HUDEP-2 (cell line): ENCODE measurements around the gene SLC16A11.

Experiments used
- DNase-seq, 76 experiments: peaks; one replicate each; lab custom pipeline; 2025; ENCODE audit not compliant: unreplicated experiment in 76 of 76; lab: John Stamatoyannopoulos, UW

SLC16A11 gene

DNA sequence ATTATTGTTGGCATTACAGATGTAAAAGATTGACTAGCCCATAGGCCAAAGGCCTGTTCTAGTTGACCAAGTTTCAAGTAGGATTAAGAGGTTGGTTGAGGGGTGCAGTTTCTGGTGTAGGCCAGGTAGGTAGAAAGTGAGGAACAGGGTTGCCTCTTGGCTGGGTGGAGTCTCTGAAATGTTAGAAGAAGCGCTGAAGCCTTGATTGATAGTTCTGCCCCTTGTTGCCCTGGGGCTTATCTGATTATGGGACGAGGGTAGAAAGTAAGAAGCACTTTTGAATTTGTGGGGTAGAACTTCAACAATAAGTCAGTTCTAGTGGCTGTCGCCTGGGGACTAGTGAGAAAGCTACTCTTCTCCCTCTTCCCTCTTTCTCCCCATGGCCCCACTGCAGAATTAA lies 14.8 kb downstream of the SLC16A11 start:
- no peak for DNase-seq

DNA sequence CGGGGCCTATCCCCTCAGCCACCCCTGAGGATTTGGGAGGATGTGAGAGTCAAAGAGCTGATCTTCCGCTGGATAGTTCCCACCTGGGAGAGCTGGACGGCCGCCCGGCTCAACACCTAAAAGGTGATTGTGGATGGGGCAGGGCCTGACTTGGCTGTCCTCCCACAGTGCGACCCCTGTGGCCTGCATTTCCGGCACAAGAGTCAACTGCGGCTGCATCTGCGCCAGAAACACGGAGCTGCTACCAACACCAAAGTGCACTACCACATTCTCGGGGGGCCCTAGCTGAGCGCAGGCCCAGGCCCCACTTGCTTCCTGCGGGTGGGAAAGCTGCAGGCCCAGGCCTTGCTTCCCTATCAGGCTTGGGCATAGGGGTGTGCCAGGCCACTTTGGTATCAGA lies 16.6 kb downstream of the SLC16A11 start:
- no peak for DNase-seq

DNA sequence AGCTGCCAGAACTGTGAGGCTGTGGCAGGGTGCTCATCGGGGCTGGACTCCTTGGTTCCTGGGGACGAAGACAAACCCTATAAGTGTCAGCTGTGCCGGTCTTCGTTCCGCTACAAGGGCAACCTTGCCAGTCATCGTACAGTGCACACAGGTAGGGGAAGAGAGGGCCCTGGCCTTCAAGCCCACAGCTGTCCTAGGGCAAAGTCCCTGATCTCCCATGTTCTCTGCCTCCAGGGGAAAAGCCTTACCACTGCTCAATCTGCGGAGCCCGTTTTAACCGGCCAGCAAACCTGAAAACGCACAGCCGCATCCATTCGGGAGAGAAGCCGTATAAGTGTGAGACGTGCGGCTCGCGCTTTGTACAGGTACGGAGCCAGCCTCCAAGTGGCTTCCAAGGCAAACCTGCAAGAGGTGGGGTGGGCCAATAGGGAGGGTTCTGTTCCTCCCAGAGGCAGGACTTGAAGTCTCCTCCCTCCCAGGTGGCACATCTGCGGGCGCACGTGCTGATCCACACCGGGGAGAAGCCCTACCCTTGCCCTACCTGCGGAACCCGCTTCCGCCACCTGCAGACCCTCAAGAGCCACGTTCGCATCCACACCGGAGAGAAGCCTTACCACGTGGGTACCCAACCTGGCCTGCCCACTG lies 17.3 kb downstream of the SLC16A11 start:
- DNase-seq: no peak

DNA sequence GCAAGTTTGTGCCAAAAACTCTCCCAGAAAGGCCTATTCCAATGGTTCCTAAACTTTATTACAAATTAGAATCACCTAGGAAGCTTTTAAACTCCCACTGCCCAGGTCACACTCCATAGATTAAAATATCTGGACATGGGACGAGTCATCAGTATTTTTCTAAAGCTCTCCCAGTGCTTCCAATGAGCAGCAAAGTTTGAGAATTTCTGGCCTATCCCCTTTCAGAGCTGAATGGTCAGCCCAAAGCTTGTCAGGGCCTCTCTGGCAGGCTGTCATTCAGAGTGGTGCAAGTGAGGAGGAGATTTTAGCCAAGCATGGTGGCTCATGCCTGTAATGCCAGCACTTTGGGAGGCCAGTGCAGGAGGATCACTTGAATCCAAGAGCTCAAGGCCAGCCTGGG lies 18.6 kb downstream of the SLC16A11 start:
- DNase-seq: no peak

DNA sequence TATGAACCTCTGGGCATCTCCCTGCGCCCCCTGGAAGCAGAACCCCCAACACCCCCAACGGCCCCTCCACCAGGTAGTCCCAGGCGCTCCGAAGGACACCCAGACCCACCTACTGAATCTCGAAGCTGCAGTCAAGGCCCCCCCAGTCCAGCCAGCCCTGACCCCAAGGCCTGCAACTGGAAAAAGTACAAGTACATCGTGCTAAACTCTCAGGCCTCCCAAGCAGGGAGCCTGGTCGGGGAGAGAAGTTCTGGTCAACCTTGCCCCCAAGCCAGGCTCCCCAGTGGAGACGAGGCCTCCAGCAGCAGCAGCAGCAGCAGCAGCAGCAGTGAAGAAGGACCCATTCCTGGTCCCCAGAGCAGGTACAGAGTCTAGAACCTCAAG lies 19.5 kb downstream of the SLC16A11 start:
- DNase-seq: no peak

DNA sequence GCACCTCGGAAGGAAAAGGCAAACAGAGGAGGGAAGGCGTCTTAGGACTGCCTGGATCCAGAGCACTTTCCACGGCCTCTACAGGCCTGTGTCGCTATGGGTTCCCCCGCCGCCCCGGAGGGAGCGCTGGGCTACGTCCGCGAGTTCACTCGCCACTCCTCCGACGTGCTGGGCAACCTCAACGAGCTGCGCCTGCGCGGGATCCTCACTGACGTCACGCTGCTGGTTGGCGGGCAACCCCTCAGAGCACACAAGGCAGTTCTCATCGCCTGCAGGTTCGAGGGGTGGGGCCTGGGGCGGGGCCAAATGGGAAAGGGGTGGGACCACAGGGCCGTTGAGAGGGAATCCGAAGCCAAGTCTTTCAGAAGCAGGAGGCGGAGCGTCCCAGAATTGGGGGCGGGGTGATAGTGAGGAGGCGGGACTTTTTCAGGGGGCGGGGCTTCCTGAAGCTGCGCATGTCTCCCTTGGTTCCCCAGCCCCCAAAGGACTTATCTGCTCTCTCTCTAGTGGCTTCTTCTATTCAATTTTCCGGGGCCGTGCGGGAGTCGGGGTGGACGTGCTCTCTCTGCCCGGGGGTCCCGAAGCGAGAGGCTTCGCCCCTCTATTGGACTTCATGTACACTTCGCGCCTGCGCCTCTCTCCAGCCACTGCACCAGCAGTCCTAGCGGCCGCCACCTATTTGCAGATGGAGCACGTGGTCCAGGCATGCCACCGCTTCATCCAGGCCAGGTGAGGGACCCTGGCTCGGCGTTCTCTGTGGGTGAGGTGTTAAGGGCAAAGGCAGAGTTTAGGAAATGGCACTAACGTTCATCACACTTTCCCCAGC lies 20.1 kb downstream of the SLC16A11 start:
- peak in 74 of 76 experiments; percentile 10 to 98 (median 88) for DNase-seq

DNA sequence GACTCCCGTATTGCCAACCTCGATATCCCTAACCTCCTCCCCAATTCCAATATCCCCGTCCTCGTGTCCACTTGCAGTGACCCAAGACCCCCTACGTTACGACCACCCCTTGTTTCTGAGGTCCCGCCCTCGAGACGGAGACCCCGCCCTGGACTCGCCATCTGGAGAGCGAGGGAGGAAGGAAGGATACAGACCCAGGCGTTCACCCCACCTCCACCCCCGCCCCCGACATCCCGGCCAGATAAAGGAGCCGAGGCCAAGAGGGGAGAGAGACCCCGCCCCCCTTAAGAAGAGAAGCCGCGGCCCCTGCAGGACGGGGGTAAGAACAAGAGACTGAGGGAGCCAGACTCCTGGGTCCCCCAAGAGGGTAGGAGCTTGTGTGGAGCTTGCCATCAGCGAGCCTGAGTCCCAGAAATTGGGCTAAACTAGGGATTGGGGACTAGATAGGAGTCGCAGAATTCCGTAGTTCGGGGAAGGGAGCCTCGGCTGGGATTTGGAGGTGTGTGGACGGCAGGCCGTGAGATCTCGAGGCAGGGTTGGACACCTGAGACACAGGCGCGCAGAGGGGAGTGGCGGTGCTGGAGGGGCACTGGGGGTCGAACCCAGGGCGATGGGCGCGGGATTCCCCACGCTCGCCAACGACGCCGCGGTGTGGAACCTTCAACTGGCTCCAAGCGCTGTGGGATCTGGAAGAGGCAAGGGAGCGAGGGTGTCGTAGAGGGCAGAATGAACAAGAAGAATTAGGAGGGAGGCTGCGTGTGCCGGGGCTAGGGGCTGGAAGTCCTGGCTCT lies 20.9 kb downstream of the SLC16A11 start, which contains the start of gene BCL6B:
Gene BCL6B (plus strand): TSS at position 270 of the 791 bp plus-strand sequence. CDS start 622 bp downstream, outside the sequence.
- no peak for DNase-seq

DNA sequence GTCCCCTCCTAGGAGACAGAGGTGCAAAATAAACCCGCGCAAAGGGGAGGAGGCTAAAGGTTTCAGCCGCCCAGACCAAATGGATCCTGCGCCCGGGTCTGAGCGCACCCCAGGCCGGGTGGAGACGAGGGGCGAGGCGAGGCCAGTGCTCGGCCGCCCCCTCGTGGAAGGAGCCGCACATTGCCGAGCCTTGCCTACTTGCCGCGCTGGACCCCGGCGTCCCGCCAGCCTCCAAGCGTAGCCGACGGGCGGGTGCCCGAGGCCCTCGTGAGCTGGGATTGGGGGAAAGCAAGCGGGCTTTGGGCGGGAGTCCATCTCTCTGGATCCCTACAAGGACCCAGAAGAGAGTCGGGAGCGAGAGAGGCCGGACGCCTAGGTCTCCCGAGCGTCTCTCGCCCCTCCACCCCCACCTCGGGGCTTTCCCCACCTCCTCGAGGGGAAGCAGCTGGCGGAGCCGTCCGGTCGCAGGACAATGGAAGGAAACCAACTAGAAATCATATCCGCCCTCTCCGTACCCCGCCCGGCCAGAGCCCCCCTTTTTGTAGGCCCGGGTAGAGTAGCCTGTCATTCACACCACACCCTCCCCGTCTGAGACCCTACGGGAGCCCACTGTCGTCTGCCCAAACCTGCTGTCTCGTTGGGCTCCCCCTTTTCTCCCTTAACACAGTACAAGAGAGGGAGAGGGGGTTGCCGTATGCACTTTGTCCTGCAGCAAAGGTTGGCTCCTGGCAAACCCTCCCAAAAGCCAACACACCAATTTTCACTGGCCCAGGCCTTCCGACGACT lies 21.7 kb downstream of the SLC16A11 start:
- DNase-seq: peak in 63 of 76 experiments; percentile 20 to 79 (median 58)

DNA sequence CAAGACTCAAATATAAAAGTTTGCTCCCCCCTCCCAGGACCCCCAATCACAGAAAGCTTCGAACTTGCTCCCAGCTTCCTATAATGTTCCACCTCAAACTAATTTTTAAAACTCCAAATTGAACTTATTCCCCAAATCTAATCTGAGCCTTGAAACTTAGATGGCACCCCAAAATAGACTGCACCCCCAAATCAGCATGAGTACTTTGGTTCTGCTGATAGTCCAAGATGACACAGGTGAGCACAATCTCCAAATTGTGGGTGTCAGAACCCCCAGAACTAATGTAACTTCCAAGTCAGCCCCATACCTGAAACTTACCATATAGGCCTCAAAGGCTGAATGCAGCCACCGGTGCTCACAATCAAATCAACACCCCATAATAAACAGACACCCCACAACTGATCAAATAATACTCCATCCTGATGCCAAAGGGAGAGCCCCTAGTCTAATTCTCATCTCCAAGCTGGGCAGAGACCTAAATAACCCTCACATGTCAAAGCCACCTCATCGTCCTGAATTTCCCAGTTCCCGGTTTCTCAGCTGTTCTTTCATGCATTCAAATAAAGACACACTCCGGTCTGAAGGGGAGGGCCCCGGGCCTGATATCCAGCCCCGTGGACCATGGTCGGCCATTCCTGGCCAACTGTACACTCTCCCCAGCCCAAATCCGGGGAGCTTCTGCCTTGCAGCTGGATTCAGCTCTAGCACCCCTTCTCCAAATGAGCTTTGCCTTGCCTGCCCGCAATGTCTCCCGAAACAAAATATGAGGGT lies 22.8 kb downstream of the SLC16A11 start:
- no peak for DNase-seq

DNA sequence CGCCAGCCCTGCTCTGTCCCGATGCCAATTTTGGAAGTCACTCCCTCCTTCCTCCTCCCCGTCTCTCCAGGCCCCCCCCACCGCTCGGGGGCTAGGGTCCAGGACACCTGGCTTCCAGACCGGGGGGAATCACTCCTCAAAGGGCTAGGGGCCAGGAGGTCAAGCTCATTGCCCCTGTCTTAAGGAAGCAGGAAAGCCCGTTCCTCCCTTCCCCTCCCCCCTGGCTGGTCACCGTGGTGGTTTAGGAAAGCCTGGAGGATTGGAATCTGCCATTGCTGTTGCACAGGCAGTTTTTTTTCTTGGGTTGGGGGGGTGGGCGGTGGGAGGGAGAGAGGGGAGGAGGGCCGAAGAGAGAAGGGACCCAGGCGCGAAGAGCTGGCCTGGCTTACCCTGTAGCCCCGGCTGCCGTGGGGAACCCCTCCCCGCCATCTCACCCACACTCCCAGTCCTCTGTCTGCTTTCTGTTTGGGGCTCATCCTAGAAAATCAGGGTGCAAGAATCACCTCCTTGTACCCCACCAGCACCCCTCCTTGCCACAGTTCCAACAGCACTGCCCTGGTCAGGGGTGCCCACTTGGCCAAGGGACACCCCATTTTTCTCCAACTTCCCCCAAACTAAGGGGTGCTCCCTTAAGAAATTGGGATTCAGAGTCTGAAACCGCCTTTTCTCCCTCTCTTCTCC lies 23.9 kb downstream of the SLC16A11 start:
- DNase-seq: peak in 4 of 76 experiments; percentile 12 to 27 (median 18)

DNA sequence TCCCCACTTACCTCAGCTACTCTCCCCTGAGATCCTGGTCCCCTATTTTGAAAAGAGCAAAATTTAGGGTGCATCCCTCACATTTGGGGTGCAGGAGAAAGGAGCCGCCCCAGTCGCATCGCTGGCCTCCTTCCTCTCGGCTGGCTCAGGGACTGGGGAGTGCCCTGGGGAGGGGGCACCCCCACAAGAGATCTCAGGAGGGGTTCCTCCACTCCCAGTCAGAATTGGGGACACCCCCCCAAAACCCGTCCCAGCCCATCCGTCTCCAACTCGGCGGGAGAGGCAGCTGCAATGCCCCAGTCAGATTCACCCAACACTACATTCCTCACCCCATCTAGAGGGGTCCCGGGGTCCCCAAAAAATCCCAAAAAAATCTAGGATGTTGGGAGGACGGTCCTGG lies 24.5 kb downstream of the SLC16A11 start:
- DNase-seq: no peak

DNA sequence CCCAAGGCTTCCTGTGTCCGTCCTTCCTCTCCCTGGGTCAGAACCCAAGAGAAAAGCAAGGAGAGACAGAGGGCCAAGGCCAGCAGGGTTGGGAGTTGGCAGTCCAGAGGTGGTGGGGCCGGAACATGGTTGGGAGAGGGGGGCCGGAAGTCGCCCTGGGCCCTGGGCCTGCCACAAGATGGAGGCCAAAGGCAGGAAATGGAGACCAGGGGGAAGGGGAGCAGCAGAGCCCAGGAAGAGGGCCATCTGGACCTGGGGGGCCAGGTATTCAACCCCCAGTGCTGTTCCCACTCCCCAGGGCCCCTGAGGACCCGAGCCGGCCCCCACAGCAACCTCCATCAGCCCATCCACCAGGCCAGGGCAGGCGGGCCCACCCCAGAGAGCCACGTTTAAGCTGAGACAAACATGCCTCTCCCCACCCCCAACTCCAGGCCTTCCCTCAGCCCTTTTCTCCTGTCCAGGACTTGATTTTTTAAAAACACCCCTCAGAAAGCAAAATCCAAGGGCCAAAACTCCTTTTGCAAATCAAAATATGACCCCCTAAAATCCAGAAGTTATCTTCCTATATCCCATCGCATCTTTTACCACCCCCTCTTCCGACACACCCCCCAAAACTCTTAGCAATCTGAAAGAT lies 25.4 kb downstream of the SLC16A11 start:
- no peak for DNase-seq

DNA sequence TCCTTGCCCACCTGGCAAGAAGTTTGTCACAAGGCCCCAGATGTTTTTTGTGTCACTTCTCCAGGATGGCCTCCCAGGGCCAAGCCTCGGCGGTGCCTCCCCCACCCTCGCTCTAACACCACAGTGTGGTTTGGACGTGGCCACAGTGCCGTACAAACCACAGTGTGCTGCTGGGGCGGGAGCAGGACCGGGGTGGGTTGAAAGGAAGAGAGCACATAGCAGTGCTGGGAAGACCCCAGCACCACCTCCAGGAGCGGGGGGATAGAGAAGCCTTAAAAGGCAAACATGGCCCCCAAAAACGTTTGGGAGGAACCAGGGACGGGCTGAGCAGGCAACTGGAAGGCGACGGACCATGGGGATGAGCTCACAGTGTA lies 26.1 kb downstream of the SLC16A11 start:
- peak in 5 of 76 experiments; percentile 16 to 34 (median 23) for DNase-seq

DNA sequence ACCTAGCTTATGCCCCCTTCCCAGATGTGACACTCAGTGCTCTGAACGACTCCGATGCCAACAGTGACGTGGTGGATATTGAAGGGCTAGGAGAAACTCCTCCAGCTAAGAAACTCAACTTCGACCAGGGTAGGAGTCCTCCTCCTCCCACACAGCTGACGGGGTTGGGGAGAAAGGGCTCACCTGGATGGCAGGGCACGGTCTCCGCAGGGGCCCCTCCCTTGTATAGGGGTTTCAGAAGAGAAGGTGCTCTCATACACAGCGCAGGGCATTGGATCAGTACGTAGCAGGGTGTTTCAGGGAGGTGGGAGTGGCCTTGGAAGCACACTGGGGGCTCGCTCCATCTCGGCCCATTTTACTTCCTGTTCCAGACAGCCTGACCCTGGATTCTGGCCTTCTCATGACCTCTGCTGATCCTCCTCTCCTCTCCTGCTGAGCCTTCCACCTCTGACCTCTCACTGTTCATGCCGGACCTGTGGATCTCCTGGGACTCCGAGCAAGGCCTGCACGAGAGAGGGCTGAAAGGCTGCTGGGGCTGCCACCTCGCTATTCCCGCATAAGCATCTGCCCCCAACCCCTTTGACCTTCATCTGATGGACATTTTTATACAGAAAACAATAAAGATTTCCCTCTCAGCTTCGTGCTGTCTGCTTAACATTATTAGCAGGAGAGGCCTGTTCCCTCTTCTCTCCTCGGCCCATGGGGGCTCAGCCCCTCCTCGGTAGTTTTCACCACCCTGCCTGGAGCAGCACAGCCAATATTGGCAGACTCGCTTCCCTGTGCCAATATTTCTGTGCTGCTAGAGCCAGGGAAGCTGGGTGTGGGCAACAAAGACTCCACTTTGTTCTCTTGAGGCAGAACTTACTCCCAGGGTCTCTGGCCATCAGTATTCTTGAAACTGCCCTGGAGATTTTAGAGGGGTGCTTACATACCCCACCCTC lies 26.7 kb downstream of the SLC16A11 start:
- DNase-seq: no peak

DNA sequence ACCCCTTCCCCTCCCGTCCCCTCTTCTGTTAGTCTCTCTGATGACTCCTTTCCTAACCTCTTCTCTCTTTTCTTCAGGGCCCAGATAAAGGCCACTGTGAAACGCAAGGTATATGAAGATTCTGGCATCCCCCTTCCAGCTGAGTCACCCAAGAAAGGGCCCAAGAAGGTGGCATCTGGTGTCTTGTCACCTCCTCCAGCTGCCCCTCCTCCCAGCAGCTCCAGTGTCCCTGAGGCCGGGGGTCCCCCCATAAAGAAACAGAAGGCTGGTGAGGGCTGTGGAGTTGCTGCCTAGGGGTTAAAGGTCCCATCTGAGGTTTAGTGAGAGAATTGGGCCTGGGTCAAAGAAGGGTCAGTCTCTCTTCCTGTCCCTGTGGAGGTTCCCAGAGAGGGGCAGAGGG lies 27.5 kb downstream of the SLC16A11 start:
- no peak for DNase-seq

DNA sequence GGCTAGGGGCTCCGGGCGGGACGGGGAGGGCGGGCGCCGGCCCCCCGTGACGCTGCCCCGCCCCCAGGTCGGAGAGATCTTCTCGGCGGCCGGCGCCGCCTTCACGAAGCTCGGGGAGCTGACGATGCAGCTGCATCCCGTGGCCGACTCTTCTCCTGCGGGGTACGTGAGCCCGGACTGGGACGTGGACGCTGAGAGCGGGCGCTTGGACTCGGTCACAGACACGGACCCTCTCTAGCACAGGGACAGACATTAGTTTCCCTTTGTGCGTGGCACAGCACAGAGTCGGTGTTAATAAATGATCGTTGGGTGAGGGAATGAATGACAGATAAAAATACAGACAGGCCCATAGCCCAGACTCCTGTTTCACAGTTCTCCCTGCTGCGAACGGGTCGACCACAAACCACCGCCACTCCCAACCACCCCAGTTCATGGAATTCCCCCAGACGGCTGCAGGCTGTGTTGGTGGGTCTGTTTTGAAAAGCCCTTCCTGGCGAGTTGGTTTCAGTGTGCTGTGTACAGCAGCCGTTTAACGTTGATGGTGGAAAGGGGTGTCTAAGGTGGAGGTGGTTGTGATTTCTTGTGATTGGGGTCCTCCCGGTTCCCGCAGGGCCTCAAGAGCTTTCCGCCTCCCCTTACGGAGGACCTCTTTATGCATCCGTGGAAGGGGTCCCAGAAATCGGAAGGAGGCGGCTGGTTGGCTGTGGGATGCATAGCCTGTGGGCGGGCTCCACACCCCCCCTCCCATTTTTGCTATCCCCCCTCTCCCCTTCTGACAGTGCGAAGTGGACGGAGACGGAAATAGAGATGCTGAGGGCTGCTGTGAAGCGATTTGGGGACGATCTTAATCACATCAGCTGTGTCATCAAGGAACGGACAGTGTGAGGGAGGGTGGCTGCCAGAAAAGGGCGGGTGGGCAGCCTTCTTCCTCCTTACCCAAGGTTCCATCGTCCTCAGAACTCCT lies 28.6 kb downstream of the SLC16A11 start:
- peak in 36 of 76 experiments; percentile 2 to 75 (median 28) for DNase-seq
